ENCODE measurements around the gene CYP27C1. TPM values are rescaled to one million over a fixed set of nuclear protein-coding genes. Genes with fewer than 3 reads are reported as not detected.
A peak's percentile ranks its signal among the peaks of the same experiment; 100 is the strongest.

Gene CYP27C1, protein sequence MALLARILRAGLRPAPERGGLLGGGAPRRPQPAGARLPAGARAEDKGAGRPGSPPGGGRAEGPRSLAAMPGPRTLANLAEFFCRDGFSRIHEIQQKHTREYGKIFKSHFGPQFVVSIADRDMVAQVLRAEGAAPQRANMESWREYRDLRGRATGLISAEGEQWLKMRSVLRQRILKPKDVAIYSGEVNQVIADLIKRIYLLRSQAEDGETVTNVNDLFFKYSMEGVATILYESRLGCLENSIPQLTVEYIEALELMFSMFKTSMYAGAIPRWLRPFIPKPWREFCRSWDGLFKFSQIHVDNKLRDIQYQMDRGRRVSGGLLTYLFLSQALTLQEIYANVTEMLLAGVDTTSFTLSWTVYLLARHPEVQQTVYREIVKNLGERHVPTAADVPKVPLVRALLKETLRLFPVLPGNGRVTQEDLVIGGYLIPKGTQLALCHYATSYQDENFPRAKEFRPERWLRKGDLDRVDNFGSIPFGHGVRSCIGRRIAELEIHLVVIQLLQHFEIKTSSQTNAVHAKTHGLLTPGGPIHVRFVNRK
- under 1 TPM in 1 of 2 donors, not detected in 1; 0.19 TPM for total RNA-seq

DNA sequence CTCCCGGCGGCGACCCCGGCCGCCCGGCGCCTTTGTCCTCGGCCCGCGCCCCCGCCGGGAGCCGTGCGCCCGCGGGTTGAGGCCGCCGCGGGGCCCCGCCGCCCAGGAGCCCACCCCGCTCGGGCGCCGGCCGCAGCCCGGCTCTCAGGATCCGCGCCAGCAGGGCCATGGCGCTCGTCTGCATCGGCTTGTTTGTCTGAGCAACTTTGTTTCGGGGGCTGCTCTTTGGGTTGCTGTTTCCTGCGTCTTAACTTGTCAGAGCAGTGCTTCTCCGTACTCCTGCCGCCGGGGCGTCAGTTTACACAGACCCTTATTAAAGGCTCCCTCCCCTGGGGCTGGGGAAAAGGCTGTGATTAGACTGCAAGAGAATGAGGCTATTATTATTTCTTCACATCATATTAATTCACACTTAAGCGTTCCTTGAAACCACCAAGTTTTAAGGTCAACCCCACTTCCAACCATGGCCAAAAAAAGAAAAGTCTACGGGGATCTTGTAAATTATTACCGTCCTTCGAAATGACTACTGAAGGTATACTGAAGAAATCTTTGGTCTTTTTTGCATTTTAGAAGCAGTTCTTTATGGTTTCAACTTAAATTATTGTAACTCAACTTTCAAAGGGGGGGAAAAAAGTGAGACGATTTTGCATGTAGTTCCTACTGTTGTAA is at the start of gene CYP27C1:
CYP27C1 (minus strand) TSS at position 198 of the 666 bp plus-strand sequence; CDS start at position 169, 29 bp downstream.
- no peak for DNase-seq
- no peaks in the 10 kb centered on the region for H3K9me3 ChIP-seq
- peaks cover 40% of the 10 kb centered on the region for H3K27me3 ChIP-seq
- no peaks in the 10 kb centered on the region for H3K4me1 ChIP-seq
- no peaks in the 10 kb centered on the region for H3K36me3 ChIP-seq
- intact Hi-C loops (cut with DNase I) = no loop called here
- TF ChIP-seq, protein P1, sequence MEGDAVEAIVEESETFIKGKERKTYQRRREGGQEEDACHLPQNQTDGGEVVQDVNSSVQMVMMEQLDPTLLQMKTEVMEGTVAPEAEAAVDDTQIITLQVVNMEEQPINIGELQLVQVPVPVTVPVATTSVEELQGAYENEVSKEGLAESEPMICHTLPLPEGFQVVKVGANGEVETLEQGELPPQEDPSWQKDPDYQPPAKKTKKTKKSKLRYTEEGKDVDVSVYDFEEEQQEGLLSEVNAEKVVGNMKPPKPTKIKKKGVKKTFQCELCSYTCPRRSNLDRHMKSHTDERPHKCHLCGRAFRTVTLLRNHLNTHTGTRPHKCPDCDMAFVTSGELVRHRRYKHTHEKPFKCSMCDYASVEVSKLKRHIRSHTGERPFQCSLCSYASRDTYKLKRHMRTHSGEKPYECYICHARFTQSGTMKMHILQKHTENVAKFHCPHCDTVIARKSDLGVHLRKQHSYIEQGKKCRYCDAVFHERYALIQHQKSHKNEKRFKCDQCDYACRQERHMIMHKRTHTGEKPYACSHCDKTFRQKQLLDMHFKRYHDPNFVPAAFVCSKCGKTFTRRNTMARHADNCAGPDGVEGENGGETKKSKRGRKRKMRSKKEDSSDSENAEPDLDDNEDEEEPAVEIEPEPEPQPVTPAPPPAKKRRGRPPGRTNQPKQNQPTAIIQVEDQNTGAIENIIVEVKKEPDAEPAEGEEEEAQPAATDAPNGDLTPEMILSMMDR (IDR thresholded peaks at IDR 0.05) = no peak
- no peak within 1 kb of the TSS for H3K27ac ChIP-seq
- no peak within 1 kb of the TSS for H3K9ac ChIP-seq (ENCODE audit: low read depth in 2 of 2, low read length in 2 of 2)
- peak within 1 kb of the TSS; percentile 21 for H3K4me3 ChIP-seq

DNA sequence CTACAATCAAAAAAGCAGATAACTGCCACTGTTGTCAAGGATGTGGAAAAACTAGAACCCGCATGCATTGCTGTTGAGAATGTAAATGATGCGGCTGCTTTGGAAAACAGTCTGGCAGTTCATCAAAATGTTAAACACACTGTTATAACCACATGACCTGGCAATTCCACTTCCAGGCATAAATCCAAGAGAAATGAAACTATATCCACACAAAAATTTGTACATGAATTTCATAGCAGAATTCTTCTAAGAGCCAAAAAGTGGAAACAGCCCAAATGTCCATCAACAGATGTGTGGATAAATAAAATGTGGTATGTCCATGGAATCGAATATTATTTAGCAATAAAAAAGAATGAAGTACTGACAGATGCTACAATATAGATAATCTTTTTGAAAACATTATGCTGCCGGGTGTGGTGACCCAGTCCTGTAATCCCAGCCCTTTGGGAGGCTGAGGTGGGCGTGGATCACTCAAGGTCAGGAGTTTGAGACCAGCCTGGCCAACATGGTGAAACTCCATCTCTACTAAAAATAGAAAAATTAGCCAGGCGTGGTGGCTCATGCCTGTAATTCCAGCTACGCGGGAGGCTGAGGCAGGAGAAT is 41.8 kb upstream of the CYP27C1 start:
- DNase-seq = no peak
- Histone ChIP-seq H3K9ac (ENCODE audit: low read depth in 2 of 2, low read length in 2 of 2) (no peak overlapping the region), H3K4me1 (no peaks in the 10 kb centered on the region), H3K9me3 (no peaks in the 10 kb centered on the region), H3K27me3 (no peaks in the 10 kb centered on the region), H3K4me3 (no peak overlapping the region), H3K36me3 (peaks cover 10% of the 10 kb centered on the region), H3K27ac (no peak overlapping the region)
- TF ChIP-seq, protein P1 (IDR thresholded peaks at IDR 0.05) = no peak
- intact Hi-C loops (cut with DNase I) = no loop called here

DNA sequence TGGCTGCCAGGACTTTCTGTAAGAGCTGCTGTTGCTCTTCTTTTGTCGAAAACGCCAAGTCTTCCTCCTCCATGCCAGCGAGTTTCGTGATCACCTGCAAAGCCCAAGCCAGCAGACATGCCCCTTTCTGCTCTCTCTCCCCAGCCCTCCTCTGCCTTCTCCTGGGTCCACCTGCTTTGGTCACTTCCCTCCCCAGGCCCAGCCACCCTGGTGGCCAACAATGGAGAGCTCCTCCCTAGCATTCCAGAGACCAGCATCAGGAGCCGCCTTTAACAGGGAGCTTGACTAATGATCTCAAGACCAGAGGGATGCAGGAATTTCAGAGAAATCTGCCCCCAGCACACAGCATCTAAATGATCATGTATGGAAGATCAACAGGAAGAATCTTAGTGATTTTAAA is 39.3 kb upstream of the CYP27C1 start:
- Histone ChIP-seq H3K4me3 (no peak overlapping the region), H3K36me3 (peaks cover 10% of the 10 kb centered on the region), H3K9ac (ENCODE audit: low read depth in 2 of 2, low read length in 2 of 2) (no peak overlapping the region), H3K27ac (no peak overlapping the region), H3K9me3 (no peaks in the 10 kb centered on the region), H3K4me1 (no peaks in the 10 kb centered on the region), H3K27me3 (no peaks in the 10 kb centered on the region)
- intact Hi-C loops (cut with DNase I) = no loop called here
- TF ChIP-seq, protein P1 (IDR thresholded peaks at IDR 0.05) = no peak
- no peak for DNase-seq

DNA sequence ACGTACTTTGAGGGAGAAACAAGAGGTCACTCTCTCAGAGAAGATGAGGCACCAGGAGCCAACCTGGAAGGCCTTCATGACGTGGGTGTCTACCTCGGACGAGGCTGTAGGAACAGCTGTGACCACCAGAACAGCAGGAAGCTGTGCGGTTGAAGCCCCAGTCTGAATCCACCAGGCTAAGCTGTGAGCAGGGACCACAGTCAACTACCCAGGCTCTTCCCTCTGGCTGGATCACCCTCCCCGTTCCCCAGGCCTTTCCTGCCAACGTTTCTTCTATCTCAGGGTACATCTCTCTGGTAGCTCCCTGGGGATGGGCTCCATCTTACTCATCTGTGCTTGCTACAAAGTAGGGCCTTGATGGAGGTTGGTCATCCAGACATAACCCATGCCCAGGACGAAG is 36.8 kb upstream of the CYP27C1 start:
- TF ChIP-seq, protein P1 (IDR thresholded peaks at IDR 0.05) = no peak
- DNase-seq = no peak
- Histone ChIP-seq H3K9ac (ENCODE audit: low read depth in 2 of 2, low read length in 2 of 2) (no peak overlapping the region), H3K27me3 (no peaks in the 10 kb centered on the region), H3K9me3 (no peaks in the 10 kb centered on the region), H3K4me3 (no peak overlapping the region), H3K36me3 (peaks cover 10% of the 10 kb centered on the region), H3K4me1 (no peaks in the 10 kb centered on the region), H3K27ac (no peak overlapping the region)
- intact Hi-C loops (cut with DNase I) = no loop called here

DNA sequence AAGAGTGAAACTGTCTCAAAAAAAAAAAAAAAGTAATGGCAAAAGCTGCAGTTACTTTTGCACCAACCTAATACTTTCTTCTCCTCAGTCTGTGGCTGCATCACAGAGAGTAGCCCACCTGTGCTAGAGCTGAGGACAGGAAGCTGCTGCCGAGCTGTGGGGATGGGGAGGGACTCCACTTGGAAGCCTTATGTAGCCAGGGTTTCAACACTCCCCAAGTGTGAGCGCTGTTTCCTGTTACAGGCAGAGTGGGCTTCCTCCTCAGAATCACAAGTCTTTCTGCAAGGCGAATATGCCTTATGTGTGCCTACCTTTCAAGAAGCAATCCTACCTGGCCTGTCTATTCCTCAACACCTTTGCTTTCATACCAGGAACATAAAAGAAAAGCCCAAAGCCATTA is 36.3 kb upstream of the CYP27C1 start:
- Histone ChIP-seq H3K4me1 (no peaks in the 10 kb centered on the region), H3K9ac (ENCODE audit: low read depth in 2 of 2, low read length in 2 of 2) (no peak overlapping the region), H3K27me3 (no peaks in the 10 kb centered on the region), H3K4me3 (no peak overlapping the region), H3K9me3 (no peaks in the 10 kb centered on the region), H3K36me3 (peaks cover 10% of the 10 kb centered on the region), H3K27ac (no peak overlapping the region)
- TF ChIP-seq, protein P1 (IDR thresholded peaks at IDR 0.05) = no peak
- intact Hi-C loops (cut with DNase I) = no loop called here
- no peak for DNase-seq

Measured in colonic mucosa (tissue), 4 donors.